Activated T-cell treated with anti-CD3 and anti-CD28 coated beads for 1 hour (primary cell): ENCODE data around the gene FAF1.
"Not testable (repeated sequence)": the region's sequence is repeated elsewhere in the genome, so short reads cannot be mapped to it uniquely, and the experiment has no call there.

Source experiments
- DNase-seq: peaks from one replicate; pipeline ENCODE4 v3.0.0-alpha.2; 2020; ENCODE audit warnings: low read depth

The FAF1 gene

GRCh38 chr1:50774759-50775351, 185.2 kb downstream of the FAF1 start:
- DNase-seq = no peak

GRCh38 chr1:50766688-50767087, 193.4 kb downstream of the FAF1 start:
- DNase-seq = no peak

GRCh38 chr1:50756543-50756942, 203.5 kb downstream of the FAF1 start:
- DNase-seq = not testable (repeated sequence)

GRCh38 chr1:50754764-50755163, 205.3 kb downstream of the FAF1 start:
- not testable (repeated sequence) for DNase-seq

GRCh38 chr1:50750021-50750619, 209.9 kb downstream of the FAF1 start:
- no peak for DNase-seq

GRCh38 chr1:50747394-50747793, 212.7 kb downstream of the FAF1 start:
- DNase-seq = no peak

GRCh38 chr1:50742523-50742922, 217.5 kb downstream of the FAF1 start:
- no peak for DNase-seq

GRCh38 chr1:50739125-50739524, 220.9 kb downstream of the FAF1 start:
- DNase-seq = no peak

GRCh38 chr1:50735443-50735842, 224.6 kb downstream of the FAF1 start:
- DNase-seq = no peak

GRCh38 chr1:50727578-50727977, 232.5 kb downstream of the FAF1 start:
- DNase-seq = not testable (repeated sequence)

- DNase-seq = no peak
Measured at GRCh38 chr1:50724626-50725286, 235.3 kb downstream of the FAF1 start.

GRCh38 chr1:50720457-50721053, 239.5 kb downstream of the FAF1 start:
- no peak for DNase-seq

- no peak for DNase-seq
Measured at GRCh38 chr1:50719126-50719525, 240.9 kb downstream of the FAF1 start.

- no peak for DNase-seq
Measured at GRCh38 chr1:50717327-50717726, 242.7 kb downstream of the FAF1 start.

- not testable (repeated sequence) for DNase-seq
Measured at GRCh38 chr1:50716455-50716854, 243.6 kb downstream of the FAF1 start.

- DNase-seq = no peak
Measured at GRCh38 chr1:50710099-50710498, 250.0 kb downstream of the FAF1 start.

GRCh38 chr1:50707824-50708223, 252.2 kb downstream of the FAF1 start:
- no peak for DNase-seq

- no peak for DNase-seq
Measured at GRCh38 chr1:50705699-50706098, 254.4 kb downstream of the FAF1 start.

GRCh38 chr1:50705041-50705440, 255.0 kb downstream of the FAF1 start:
- DNase-seq = no peak

- no peak for DNase-seq
Measured at GRCh38 chr1:50704126-50704525, 255.9 kb downstream of the FAF1 start.

GRCh38 chr1:50703240-50703639, 256.8 kb downstream of the FAF1 start:
- DNase-seq = no peak

- DNase-seq = no peak
Measured at GRCh38 chr1:50702395-50702794, 257.7 kb downstream of the FAF1 start.

GRCh38 chr1:50701706-50702317, 258.3 kb downstream of the FAF1 start:
- DNase-seq = no peak
